Testis (tissue), 3 donors: ENCODE results near the gene ETV5. TPM values are rescaled to one million over a fixed set of nuclear protein-coding genes. Genes with fewer than 3 reads are reported as not detected.
A peak's percentile ranks its signal among the peaks of the same experiment; 100 is the strongest.
"Not testable (repeated sequence)": the region's sequence is repeated elsewhere in the genome, so short reads cannot be mapped to it uniquely, and the experiment has no call there.

Experiments
- DNase-seq: peaks from one replicate; pipeline ENCODE4 v3.0.0-alpha.2; 2019
- H3K27ac ChIP-seq, 2 donors: fragments of 200-600 bp; sonication (generic); one replicate each; pipeline ENCODE4 v1.5.1; 2019
- H3K27me3 ChIP-seq: fragments of 200-600 bp; sonication (generic); one replicate; pipeline ENCODE4 v1.5.1; 2019
- H3K36me3 ChIP-seq: fragments of 200-600 bp; sonication (generic); one replicate; pipeline ENCODE4 v1.5.1; 2017; ENCODE audit warnings: low read depth; ENCODE audit errors: missing control alignments
- H3K4me1 ChIP-seq: fragments of 200-600 bp; sonication (generic); one replicate; pipeline ENCODE4 v1.5.1; 2019
- H3K4me3 ChIP-seq, 2 donors: fragments of 200-600 bp; sonication (generic); one replicate each; pipeline ENCODE4 v1.5.1; 2017 to 2019
- H3K9me3 ChIP-seq: fragments of 200-600 bp; sonication (generic); one replicate; pipeline ENCODE4 v1.5.1; 2017
- CTCF ChIP-seq, 3 experiments: fragments of 450-650 bp in 2 of 3; fragments of 200-600 bp in 1 of 3; sonication (generic) in 1 of 3; IDR thresholded peaks; one replicate each; pipeline ENCODE4 v1.5.1; 2016 to 2019; ENCODE audit warnings: antibody characterized with exemption in 3 of 3, mild to moderate bottlenecking in 2 of 3, moderate library complexity in 1 of 3
- POLR2A ChIP-seq: fragments of 450-650 bp; IDR thresholded peaks from one replicate; pipeline ENCODE4 v1.6.1; 2017; ENCODE audit warnings: antibody characterized with exemption, mild to moderate bottlenecking, moderate library complexity
- WGBS, 2 donors: methylation state at CpG; one replicate each; pipeline ENCODE4 v1.1.5; 2018; 5-methylcytosine and 5-hydroxymethylcytosine counted together
- intact Hi-C: fragments of 100-400 bp; cut with DNase I; formaldehyde crosslinking; loops from one replicate; pipeline ENCODE4 v1.15.1; 2023; ENCODE audit warnings: low total_unique reads
- polyA plus RNA-seq: library from polyadenylated mRNA; stranded (reverse); fragments of 350-450 nt; fragmentation: Illumina TruSeq; extraction: RNeasy Lipid Tissue Mini Kit (QIAGEN cat#74804); gene quantifications from one replicate; pipeline ENCODE4 v1.2.3, GENCODE V29; 2014; ENCODE audit warnings: low read depth, low replicate concordance; ENCODE audit not compliant: insufficient read depth
- total RNA-seq, 2 donors: library from RNA; depleted of rRNA; stranded (reverse); fragments of >200 nt; gene quantifications; one replicate each; pipeline ENCODE4 v1.2.3, GENCODE V29; 2016

The ETV5 gene
- total and polyA plus RNA-seq, 3 donors from 2014 or later = 15.7 to 22.4 (median 20.8) TPM

GRCh38 chr3:186025161-186025560 lies 83.7 kb downstream of the ETV5 start:
- no peak for TF ChIP-seq POLR2A
- TF ChIP-seq CTCF (IDR thresholded peaks at IDR 0.05) = no peak

DNA sequence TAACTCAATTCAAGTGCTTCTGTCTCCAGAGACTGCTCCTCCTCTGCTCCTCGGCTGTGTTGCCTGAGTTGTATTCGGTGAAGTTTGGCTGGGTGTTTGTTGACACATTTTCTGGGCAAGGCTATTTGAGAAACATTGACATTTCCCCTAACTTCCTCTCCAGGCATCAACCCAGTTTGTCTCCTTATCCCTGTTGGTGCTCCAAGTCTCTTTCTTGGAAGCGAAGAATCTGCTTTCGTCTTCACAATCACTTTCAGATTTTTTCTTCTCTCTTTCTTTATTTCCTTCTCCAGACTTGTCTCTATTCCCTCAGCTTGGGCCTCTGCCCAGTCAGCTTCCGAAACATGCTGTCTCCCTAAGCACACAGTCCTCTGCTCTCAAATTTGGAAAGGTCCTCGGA lies 84.7 kb downstream of the ETV5 start:
- intact Hi-C loops = no loop called here
- DNase-seq = peak; percentile 68
- Histone ChIP-seq H3K4me1 (no peaks in the 10 kb centered on the region), H3K36me3 (no peaks in the 10 kb centered on the region), H3K9me3 (no peaks in the 10 kb centered on the region), H3K27ac (peak overlapping the region; percentile 29 to 59), H3K27me3 (no peaks in the 10 kb centered on the region), H3K4me3 (no peak overlapping the region)
- TF ChIP-seq CTCF (IDR thresholded peaks at IDR 0.05) (no peak), POLR2A (no peak)
- 54 to 60% methylated on average over 6 of the region's 6 CpGs for WGBS, 2 donors

More at GRCh38 chr3:186025161-186025560, 83.7 kb downstream of the ETV5 start:
- intact Hi-C loops = no loop called here
- Histone ChIP-seq H3K27ac (no peak overlapping the region), H3K27me3 (no peaks in the 10 kb centered on the region), H3K4me1 (no peaks in the 10 kb centered on the region), H3K4me3 (no peak overlapping the region), H3K36me3 (no peaks in the 10 kb centered on the region), H3K9me3 (no peaks in the 10 kb centered on the region)
- 61 to 75% methylated on average over 5 of the region's 5 CpGs for WGBS, 2 donors
- no peak for DNase-seq

GRCh38 chr3:186022931-186023330 lies 86.0 kb downstream of the ETV5 start:
- Histone ChIP-seq H3K27ac (no peak overlapping the region), H3K27me3 (no peaks in the 10 kb centered on the region), H3K4me3 (no peak overlapping the region), H3K4me1 (no peaks in the 10 kb centered on the region), H3K9me3 (no peaks in the 10 kb centered on the region), H3K36me3 (no peaks in the 10 kb centered on the region)
- 66 to 67% methylated on average over 3 of the region's 3 CpGs for WGBS, 2 donors
- TF ChIP-seq POLR2A = no peak
- no peak for TF ChIP-seq CTCF (IDR thresholded peaks at IDR 0.05)
- no peak for DNase-seq
- intact Hi-C loops = no loop called here

GRCh38 chr3:186021673-186022362 lies 87.1 kb downstream of the ETV5 start:
- Histone ChIP-seq H3K9me3 (no peaks in the 10 kb centered on the region), H3K27ac (no peak overlapping the region), H3K36me3 (no peaks in the 10 kb centered on the region), H3K27me3 (no peaks in the 10 kb centered on the region), H3K4me3 (no peak overlapping the region), H3K4me1 (no peaks in the 10 kb centered on the region)
- intact Hi-C loops = no loop called here
- no peak for TF ChIP-seq POLR2A
- TF ChIP-seq CTCF (IDR thresholded peaks at IDR 0.05) = no peak
- no peak for DNase-seq
- 84 to 87% methylated on average over 8 of the region's 8 CpGs for WGBS, 2 donors

- H3K27ac ChIP-seq, intact Hi-C loops, H3K9me3 ChIP-seq, H3K36me3 ChIP-seq, H3K27me3 ChIP-seq, H3K4me3 ChIP-seq, H3K4me1 ChIP-seq, DNase-seq: not testable (repeated sequence)
- 90 to 91% methylated on average over 6 of the region's 6 CpGs for WGBS, 2 donors
Observed at GRCh38 chr3:186021250-186021649, 87.6 kb downstream of the ETV5 start.

GRCh38 chr3:186019288-186019687 lies 89.6 kb downstream of the ETV5 start:
- H3K27ac ChIP-seq, H3K36me3 ChIP-seq, intact Hi-C loops, H3K27me3 ChIP-seq, H3K9me3 ChIP-seq, H3K4me3 ChIP-seq, H3K4me1 ChIP-seq, DNase-seq: not testable (repeated sequence)
- 86 to 91% methylated on average over 2 of the region's 2 CpGs for WGBS, 2 donors
